Nephron progenitor cell (in vitro differentiated cells): ENCODE results near the gene SSTR5.

Experiments used
- DNase-seq: peaks from one replicate; pipeline ENCODE4 v3.0.0; 2021
- H3K27ac Mint-ChIP-seq: 2 replicates; pipeline ENCODE4 v1.8.0; 2021; ENCODE audit warnings: mild to moderate bottlenecking, moderate library complexity, mixed read lengths
- H3K27me3 Mint-ChIP-seq: 2 replicates; pipeline ENCODE4 v1.8.0; 2021; ENCODE audit warnings: mild to moderate bottlenecking, low read depth, mixed read lengths; ENCODE audit not compliant: poor library complexity
- H3K36me3 Mint-ChIP-seq: 2 replicates; pipeline ENCODE4 v1.8.0; 2021; ENCODE audit warnings: low read depth, mixed read lengths
- H3K4me1 Mint-ChIP-seq: 2 replicates; pipeline ENCODE4 v1.8.0; 2021; ENCODE audit warnings: mixed read lengths
- H3K4me3 Mint-ChIP-seq: 2 replicates; pipeline ENCODE4 v1.8.0; 2021; ENCODE audit warnings: mild to moderate bottlenecking, moderate library complexity, mixed read lengths
- H3K9me3 Mint-ChIP-seq: 2 replicates; pipeline ENCODE4 v1.8.0; 2021; ENCODE audit warnings: mild to moderate bottlenecking, moderate library complexity, mixed read lengths
- TF ChIP-seq, protein P1 (sequence below): fragments of 200-600 bp; sonication (generic); IDR thresholded peaks from 2 replicates; pipeline ENCODE4 v1.5.0; 2021; ENCODE audit warnings: antibody characterized with exemption

SSTR5 gene

DNA sequence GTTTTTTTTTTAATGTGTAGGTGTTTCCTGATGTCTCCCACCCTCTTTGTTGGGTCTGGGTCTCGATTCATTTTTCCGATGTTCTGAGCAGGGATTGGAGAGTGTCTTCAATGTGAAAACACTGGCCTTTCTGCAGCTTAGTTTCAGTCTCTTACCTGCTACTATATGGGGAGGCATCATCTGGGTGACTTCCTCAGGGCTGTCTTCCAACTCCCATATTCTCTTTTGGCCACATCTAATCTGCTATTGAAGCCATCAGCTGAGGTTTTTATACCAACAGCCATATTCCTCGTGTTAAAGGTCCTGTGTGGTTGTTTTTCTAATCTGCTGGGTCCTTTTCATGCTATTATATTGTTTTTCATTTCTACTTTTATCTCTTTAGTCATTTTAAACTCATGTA, 13.2 kb upstream of the SSTR5 start:
- Mint-ChIP-seq H3K4me3 (peak overlapping the region; percentile 5), H3K27ac (no peak overlapping the region), H3K36me3 (peaks cover 6% of the 10 kb centered on the region), H3K9me3 (peaks cover 19% of the 10 kb centered on the region), H3K4me1 (peaks cover 10% of the 10 kb centered on the region), H3K27me3 (peaks cover 5% of the 10 kb centered on the region)
- DNase-seq: no peak
- TF ChIP-seq, protein P1, sequence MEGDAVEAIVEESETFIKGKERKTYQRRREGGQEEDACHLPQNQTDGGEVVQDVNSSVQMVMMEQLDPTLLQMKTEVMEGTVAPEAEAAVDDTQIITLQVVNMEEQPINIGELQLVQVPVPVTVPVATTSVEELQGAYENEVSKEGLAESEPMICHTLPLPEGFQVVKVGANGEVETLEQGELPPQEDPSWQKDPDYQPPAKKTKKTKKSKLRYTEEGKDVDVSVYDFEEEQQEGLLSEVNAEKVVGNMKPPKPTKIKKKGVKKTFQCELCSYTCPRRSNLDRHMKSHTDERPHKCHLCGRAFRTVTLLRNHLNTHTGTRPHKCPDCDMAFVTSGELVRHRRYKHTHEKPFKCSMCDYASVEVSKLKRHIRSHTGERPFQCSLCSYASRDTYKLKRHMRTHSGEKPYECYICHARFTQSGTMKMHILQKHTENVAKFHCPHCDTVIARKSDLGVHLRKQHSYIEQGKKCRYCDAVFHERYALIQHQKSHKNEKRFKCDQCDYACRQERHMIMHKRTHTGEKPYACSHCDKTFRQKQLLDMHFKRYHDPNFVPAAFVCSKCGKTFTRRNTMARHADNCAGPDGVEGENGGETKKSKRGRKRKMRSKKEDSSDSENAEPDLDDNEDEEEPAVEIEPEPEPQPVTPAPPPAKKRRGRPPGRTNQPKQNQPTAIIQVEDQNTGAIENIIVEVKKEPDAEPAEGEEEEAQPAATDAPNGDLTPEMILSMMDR: no peak

GRCh38 chr16:1060416-1061340, 11.9 kb upstream of the SSTR5 start:
- H3K9me3 Mint-ChIP-seq: peaks cover 19% of the 10 kb centered on the region
- TF ChIP-seq, protein P1: no peak

DNA sequence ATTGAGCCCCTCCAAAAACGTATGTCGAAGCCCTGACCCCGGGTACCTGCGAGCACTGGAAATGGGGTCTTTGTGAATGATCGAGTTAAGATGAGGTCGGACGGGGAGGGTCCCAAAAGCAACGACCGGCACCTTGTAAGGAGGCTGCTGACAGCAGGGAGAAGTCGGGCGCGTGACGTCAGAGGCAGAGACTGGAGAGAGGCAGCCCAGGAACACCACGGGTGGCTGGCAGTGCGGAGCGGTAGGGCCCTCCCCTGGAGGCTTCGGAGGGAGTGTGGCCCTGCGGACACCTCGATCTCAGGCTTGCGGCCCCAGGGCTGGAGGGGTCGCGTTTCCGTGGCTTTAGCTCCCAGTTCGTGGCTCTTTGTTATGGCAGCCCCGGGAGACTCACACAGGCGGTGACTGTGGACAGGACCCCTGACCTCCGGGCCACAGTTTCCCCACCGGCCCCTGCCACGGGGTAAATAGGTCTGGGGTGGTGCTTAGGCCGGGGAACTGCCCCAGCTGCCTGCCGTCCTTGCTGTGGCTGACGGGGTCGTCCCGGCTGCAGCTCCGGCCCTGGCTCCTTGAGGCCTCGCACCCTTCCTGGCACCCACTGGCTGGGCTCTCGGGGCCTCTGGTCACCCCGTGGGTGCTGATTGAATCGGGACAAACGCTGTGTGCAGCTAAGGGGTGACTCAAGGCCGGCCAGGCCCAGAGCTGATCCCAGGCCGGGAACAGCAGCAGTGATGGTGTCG, 10.6 kb upstream of the SSTR5 start:
- Mint-ChIP-seq H3K4me3 (no peak overlapping the region), H3K36me3 (peaks cover 6% of the 10 kb centered on the region), H3K9me3 (peaks cover 13% of the 10 kb centered on the region), H3K27me3 (peaks cover 10% of the 10 kb centered on the region), H3K4me1 (peaks cover 18% of the 10 kb centered on the region), H3K27ac (peak overlapping the region; percentile 61)
- TF ChIP-seq, protein P1: no peak
- no peak for DNase-seq

More at GRCh38 chr16:1060416-1061340, 11.9 kb upstream of the SSTR5 start:
- no peak for DNase-seq
- H3K27ac Mint-ChIP-seq: no peak overlapping the region
- peaks cover 6% of the 10 kb centered on the region for H3K36me3 Mint-ChIP-seq
- H3K4me1 Mint-ChIP-seq: peaks cover 14% of the 10 kb centered on the region
- peaks cover 10% of the 10 kb centered on the region for H3K27me3 Mint-ChIP-seq
- H3K4me3 Mint-ChIP-seq: no peak overlapping the region

- H3K4me3 Mint-ChIP-seq: no peak overlapping the region
- H3K27me3 Mint-ChIP-seq: peaks cover 10% of the 10 kb centered on the region
- no peak for DNase-seq
- no peak overlapping the region for H3K27ac Mint-ChIP-seq
- TF ChIP-seq, protein P1: no peak
- peaks cover 12% of the 10 kb centered on the region for H3K9me3 Mint-ChIP-seq
- H3K4me1 Mint-ChIP-seq: peaks cover 25% of the 10 kb centered on the region
- H3K36me3 Mint-ChIP-seq: peaks cover 6% of the 10 kb centered on the region
Measured at GRCh38 chr16:1062895-1063294, 9.7 kb upstream of the SSTR5 start.

GRCh38 chr16:1063728-1064127, 8.8 kb upstream of the SSTR5 start:
- no peak overlapping the region for H3K4me3 Mint-ChIP-seq
- TF ChIP-seq, protein P1: no peak

More at GRCh38 chr16:1063728-1064127, 8.8 kb upstream of the SSTR5 start:
- Mint-ChIP-seq H3K9me3 (peaks cover 12% of the 10 kb centered on the region), H3K4me1 (peaks cover 26% of the 10 kb centered on the region), H3K27me3 (peaks cover 10% of the 10 kb centered on the region), H3K36me3 (peaks cover 6% of the 10 kb centered on the region), H3K27ac (peak overlapping the region; percentile 31)
- DNase-seq: no peak
